Lung (tissue), 12 donors: ENCODE data around the gene C6orf163. TPM values are rescaled to one million over a fixed set of nuclear protein-coding genes. Genes with fewer than 3 reads are reported as not detected.

Source experiments
- ATAC-seq: fragments of 200-7000 bp; cut with Tn5 transposase; one replicate; pipeline ENCODE4 v1.9.1; 2020; ENCODE audit warnings: moderate number of reproducible peaks; ENCODE audit not compliant: insufficient read depth, low FRiP score
- DNase-seq, 3 donors: peaks; one replicate each; pipeline ENCODE4 v3.0.0-alpha.2; 2013 to 2017
- H3K27ac ChIP-seq, 2 donors: one replicate each; pipeline ENCODE4 v1.5.1; 2013; ENCODE audit warnings: mild to moderate bottlenecking in 2 of 2, moderate library complexity in 2 of 2, control low read depth in 1 of 2, inconsistent platforms in 1 of 2, low read depth in 1 of 2, low read length in 1 of 2
- H3K27me3 ChIP-seq, 3 donors: one replicate each; pipeline ENCODE4 v1.5.1; 2013; ENCODE audit warnings: low read length in 2 of 3; ENCODE audit not compliant: control insufficient read depth in 3 of 3, insufficient read depth in 3 of 3
- H3K36me3 ChIP-seq, 4 donors: one replicate each; pipeline ENCODE4 v1.5.1; 2013; ENCODE audit warnings: low read length in 4 of 4, mild to moderate bottlenecking in 1 of 4, moderate library complexity in 1 of 4; ENCODE audit not compliant: control insufficient read depth in 4 of 4, insufficient read depth in 4 of 4
- H3K4me1 ChIP-seq, 5 donors: one replicate each; pipeline ENCODE4 v1.5.1; 2013; ENCODE audit warnings: low read length in 5 of 5, mild to moderate bottlenecking in 2 of 5, moderate library complexity in 1 of 5; ENCODE audit not compliant: control insufficient read depth in 5 of 5, insufficient read depth in 5 of 5
- H3K4me3 ChIP-seq: one replicate; pipeline ENCODE4 v1.5.1; 2013; ENCODE audit warnings: mild to moderate bottlenecking, control low read depth, moderate library complexity
- H3K9ac ChIP-seq, 2 donors: one replicate each; pipeline ENCODE4 v1.5.1; 2013; ENCODE audit warnings: low read length in 2 of 2, control low read depth in 1 of 2; ENCODE audit not compliant: insufficient read depth in 1 of 2
- H3K9me3 ChIP-seq, 4 donors: one replicate each; pipeline ENCODE4 v1.5.1; 2013; ENCODE audit warnings: low read length in 3 of 4, mild to moderate bottlenecking in 1 of 4, moderate library complexity in 1 of 4; ENCODE audit not compliant: control insufficient read depth in 4 of 4, insufficient read depth in 3 of 4
- WGBS, 2 donors: extraction: QIAGEN DNeasy Blood & Tissue Kit; methylation state at CpG; one replicate each; pipeline ENCODE4 v1.1.7; 2013; 5-methylcytosine and 5-hydroxymethylcytosine counted together
- polyA plus RNA-seq, 2 donors: library from polyadenylated mRNA; stranded (reverse); fragments of 200-250 nt; gene quantifications; one replicate each; pipeline ENCODE4 v1.2.1, GENCODE V29; 2013
- total RNA-seq, 2 donors: library from RNA; depleted of rRNA in 1 of 2; stranded (reverse); fragments of >200 nt in 1 of 2; gene quantifications; one replicate each; pipeline ENCODE4 v1.2.1, GENCODE V29; 2014 to 2021
- TF ChIP-seq, protein P1 (sequence below): IDR thresholded peaks from 2 replicates; pipeline ENCODE4 v1.5.1; 2012; ENCODE audit warnings: mild to moderate bottlenecking; ENCODE audit errors: control extremely low read depth, extremely low read depth
- donor health status: control.
- donor health status: control.
- donor health status: Bipolar disorder and iron deficiency.
- donor health status: healthy.
- donor health status: DM: yes; HTN: yes; CAD: no.

Gene C6orf163
- total and polyA plus RNA-seq, 4 donors, result 0.21 to 11.5 (median 1.6) TPM

DNA sequence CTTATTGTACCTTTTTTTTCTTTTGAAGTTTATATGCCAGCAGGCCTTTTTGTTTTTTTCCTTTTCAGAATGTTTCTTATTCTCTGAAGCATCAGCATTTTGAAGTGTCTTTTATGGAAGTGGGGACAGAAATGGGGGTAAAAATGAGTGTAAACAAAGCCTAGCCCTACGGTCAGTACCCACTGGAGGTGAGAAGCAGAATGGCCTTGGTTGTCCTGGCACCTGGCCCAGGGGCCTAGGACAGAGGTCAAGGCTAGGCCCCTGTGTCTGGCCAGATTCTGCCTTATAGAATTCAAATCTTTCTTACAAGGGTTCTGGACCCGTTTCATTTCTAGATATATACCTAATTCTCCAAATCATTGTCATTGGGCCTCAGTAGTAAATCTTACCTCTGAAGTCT, 3.5 kb upstream of the C6orf163 start:
- DNase-seq (no peak), ATAC-seq (no peak)
- no peak overlapping the region for H3K27ac ChIP-seq
- no peak overlapping the region for H3K4me3 ChIP-seq
- H3K27me3 ChIP-seq, result no peaks in the 10 kb centered on the region
- peaks cover 0 to 6% (median 0%) of the 10 kb centered on the region in 4 donors for H3K36me3 ChIP-seq
- H3K9me3 ChIP-seq, result no peaks in the 10 kb centered on the region
- TF ChIP-seq, protein P1, sequence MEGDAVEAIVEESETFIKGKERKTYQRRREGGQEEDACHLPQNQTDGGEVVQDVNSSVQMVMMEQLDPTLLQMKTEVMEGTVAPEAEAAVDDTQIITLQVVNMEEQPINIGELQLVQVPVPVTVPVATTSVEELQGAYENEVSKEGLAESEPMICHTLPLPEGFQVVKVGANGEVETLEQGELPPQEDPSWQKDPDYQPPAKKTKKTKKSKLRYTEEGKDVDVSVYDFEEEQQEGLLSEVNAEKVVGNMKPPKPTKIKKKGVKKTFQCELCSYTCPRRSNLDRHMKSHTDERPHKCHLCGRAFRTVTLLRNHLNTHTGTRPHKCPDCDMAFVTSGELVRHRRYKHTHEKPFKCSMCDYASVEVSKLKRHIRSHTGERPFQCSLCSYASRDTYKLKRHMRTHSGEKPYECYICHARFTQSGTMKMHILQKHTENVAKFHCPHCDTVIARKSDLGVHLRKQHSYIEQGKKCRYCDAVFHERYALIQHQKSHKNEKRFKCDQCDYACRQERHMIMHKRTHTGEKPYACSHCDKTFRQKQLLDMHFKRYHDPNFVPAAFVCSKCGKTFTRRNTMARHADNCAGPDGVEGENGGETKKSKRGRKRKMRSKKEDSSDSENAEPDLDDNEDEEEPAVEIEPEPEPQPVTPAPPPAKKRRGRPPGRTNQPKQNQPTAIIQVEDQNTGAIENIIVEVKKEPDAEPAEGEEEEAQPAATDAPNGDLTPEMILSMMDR, result no peak
- 91 to 93% methylated on average over 2 of the region's 2 CpGs for WGBS, 2 donors
- H3K9ac ChIP-seq, result no peak overlapping the region
- H3K4me1 ChIP-seq, result peaks cover 0 to 6% (median 3%) of the 10 kb centered on the region in 5 donors

DNA sequence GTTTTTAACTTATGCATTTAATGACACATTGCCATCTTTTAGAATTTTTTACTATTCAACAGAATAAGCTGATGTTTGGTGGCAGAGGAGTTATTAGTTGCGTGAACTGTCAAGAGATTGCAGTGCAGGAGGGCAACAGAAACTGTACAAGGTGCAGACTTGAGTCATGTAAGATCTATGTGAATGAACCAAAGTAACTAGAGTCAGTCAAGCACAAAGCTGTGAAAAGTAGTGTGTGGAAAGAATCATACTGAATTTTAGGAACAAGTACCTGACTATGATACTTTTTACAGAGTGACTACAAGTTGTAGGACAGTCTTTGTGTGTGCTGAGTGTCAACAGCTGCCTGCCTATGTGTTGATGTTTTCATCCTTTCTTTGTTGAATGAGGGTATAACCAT, 2.7 kb upstream of the C6orf163 start:
- Histone ChIP-seq H3K27ac (no peak overlapping the region), H3K9ac (no peak overlapping the region), H3K4me3 (no peak overlapping the region), H3K36me3 (peaks cover 0 to 6% (median 0%) of the 10 kb centered on the region in 4 donors), H3K9me3 (no peaks in the 10 kb centered on the region), H3K4me1 (peaks cover 0 to 6% (median 3%) of the 10 kb centered on the region in 5 donors), H3K27me3 (no peaks in the 10 kb centered on the region)
- ATAC-seq (no peak), DNase-seq (no peak)
- WGBS, 2 donors, result 98% methylated on average over 1 of the region's 1 CpG
- TF ChIP-seq, protein P1, result no peak

DNA sequence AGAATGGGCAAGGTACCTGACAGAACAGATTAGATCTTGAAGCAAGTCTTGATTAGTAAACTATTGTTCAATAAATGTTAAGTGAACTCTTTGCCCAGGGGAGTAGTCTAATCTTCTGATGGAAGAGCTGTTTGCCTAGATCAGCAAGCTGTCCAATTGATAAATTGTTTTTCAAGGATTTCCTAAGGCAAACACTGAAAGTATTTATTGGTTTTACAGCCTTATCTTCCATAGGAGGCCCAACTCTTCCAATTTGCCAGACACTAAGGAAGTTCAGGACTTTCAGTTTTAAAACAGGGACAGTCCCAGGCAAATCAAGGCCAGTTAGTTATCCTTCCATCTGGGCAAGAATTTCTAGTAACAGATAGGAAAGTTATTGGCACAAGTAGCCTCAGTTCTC, 1.8 kb upstream of the C6orf163 start:
- no peaks in the 10 kb centered on the region for H3K9me3 ChIP-seq
- no peak overlapping the region for H3K4me3 ChIP-seq
- ATAC-seq (no peak), DNase-seq (peak in 1 of 3 donors; percentile 9)
- peaks cover 0 to 6% (median 0%) of the 10 kb centered on the region in 4 donors for H3K36me3 ChIP-seq
- H3K9ac ChIP-seq, result no peak overlapping the region
- no peaks in the 10 kb centered on the region for H3K27me3 ChIP-seq
- no peak overlapping the region for H3K27ac ChIP-seq
- peaks cover 0 to 6% (median 3%) of the 10 kb centered on the region in 5 donors for H3K4me1 ChIP-seq
- TF ChIP-seq, protein P1, result no peak

DNA sequence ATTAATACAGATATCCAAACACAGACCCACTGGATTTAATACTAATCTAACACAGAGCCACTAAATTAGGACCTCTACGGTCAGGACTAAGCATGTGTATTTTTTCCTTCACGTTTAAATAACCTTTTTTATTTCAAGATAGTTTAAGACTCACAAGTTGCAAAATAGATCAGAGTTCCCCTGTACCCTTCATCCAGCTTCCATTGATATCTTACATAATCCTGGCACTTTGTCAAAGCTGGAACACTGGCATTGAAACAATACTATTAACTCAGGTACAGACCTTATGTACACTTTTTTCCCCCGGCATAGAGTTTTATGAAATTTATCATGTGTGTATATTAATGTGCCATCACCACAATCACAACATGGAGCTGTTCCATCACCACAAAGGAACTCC, 2.1 kb downstream of the C6orf163 start:
- no peaks in the 10 kb centered on the region for H3K9me3 ChIP-seq
- TF ChIP-seq, protein P1, result no peak
- ATAC-seq, result no peak
- DNase-seq, result no peak
- 91 to 95% methylated on average over 3 of the region's 3 CpGs for WGBS, 2 donors
- H3K4me1 ChIP-seq, result peaks cover 0 to 5% (median 0%) of the 10 kb centered on the region in 5 donors
- no peak overlapping the region for H3K4me3 ChIP-seq
- H3K27me3 ChIP-seq, result no peaks in the 10 kb centered on the region
- no peak overlapping the region for H3K27ac ChIP-seq
- no peak overlapping the region for H3K9ac ChIP-seq
- peaks cover 0 to 6% (median 0%) of the 10 kb centered on the region in 4 donors for H3K36me3 ChIP-seq
